Measurements from ENCODE around the gene CCL11. TPM values are rescaled to one million over a fixed set of nuclear protein-coding genes. Genes with fewer than 3 reads are reported as not detected.
"Not testable (repeated sequence)": the region's sequence is repeated elsewhere in the genome, so short reads cannot be mapped to it uniquely, and the experiment has no call there.

The CCL11 gene
- total RNA-seq, 1 experiment from 2014 or later: not detected

GRCh38 chr17:34302636-34303035 is 17.1 kb downstream of the CCL11 start:
- DNase-seq (ENCODE audit: low spot score): no peak
- in situ Hi-C loops (cut with HindIII; ENCODE audit: low sequenced_read_pairs): no loop called here

GRCh38 chr17:34303606-34304005 is 18.1 kb downstream of the CCL11 start:
- DNase-seq (ENCODE audit: low spot score): no peak
- in situ Hi-C loops (cut with HindIII; ENCODE audit: low sequenced_read_pairs): no loop called here

DNA sequence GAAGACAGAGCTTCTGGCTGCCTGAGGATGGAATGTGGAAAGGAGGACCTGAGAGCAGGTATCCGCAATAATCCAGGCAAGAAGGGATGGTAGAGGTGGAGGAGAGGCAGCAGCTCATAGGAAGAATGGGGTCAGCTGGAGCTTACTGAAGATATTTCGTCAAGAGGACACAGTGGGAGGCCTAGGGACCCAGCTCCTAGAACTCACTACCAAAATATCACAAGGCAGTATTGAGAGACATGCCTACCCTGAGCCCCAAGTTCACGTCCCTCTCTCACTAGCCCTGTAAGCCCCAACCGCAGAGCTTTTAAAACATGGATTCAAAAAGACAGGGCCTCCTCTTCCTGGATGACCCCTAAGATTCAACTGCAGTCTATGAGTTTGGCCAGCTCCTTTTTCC is 19.5 kb downstream of the CCL11 start:
- in situ Hi-C loops (cut with HindIII; ENCODE audit: low sequenced_read_pairs): no loop called here
- no peak for DNase-seq (ENCODE audit: low spot score)

DNA sequence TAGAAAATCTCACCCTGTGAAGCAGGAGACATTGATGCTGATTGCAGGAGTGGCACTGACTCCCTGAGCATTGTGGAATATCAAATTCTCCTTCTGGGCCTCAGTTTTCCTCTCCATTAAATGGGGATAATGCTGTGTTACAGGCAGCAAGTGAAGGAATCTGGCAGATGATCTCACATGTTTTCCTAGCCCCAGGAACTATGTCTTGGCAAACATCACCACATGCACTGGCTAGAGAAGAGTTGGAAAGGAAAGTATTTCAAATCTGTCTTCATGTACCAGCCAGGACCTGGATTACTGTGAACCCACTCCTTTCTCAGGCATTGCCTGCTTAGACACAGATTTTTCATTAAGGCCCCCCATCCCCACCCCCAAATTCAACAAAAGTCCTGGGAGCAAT is 20.1 kb downstream of the CCL11 start:
- in situ Hi-C loops (cut with HindIII; ENCODE audit: low sequenced_read_pairs): no loop called here
- DNase-seq (ENCODE audit: low spot score): no peak

DNA sequence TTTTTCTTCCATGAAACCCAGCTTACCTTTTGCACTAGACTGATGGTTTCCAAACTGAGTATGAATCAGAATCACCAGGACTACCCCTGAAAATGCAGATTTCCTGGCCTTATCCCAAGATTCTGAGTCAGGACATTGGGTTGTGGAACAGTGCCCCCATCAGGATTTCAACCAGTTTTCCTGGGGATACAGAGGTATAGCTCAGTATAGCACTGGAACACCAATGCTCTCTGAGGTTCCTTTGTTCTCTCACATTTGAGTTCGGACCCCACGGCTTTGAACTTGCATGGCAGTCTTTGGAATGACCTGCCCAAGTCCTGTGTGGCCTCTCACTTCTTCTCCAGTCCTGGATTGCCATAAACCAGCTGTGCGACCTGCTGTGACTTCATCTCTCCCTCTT is 20.9 kb downstream of the CCL11 start:
- DNase-seq (ENCODE audit: low spot score): no peak
- in situ Hi-C loops (cut with HindIII; ENCODE audit: low sequenced_read_pairs): no loop called here

DNA sequence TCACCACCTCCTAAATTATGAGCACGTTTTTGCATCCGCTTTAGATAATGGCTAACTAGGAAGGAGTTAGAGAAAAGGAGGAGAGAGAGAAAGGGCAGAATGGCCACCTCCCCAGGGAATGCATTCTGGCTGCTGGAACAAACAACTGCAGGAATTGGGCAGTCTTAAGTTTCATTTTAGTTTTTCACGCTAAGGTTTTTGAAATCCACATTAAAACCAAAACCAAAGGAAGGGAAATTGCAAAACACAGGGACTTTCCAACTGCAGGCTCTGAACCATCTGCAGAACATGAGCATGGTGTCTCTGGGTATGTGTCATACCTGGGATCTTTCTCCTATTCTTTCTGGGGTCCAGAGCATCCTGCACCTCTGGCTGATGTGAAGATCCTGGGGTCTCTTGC is 21.6 kb downstream of the CCL11 start:
- no peak for DNase-seq (ENCODE audit: low spot score)
- in situ Hi-C loops (cut with HindIII; ENCODE audit: low sequenced_read_pairs): no loop called here

- in situ Hi-C loops (cut with HindIII; ENCODE audit: low sequenced_read_pairs): no loop called here
- no peak for DNase-seq (ENCODE audit: low spot score)
Observed at GRCh38 chr17:34308371-34308770, 22.8 kb downstream of the CCL11 start.

- in situ Hi-C loops (cut with HindIII; ENCODE audit: low sequenced_read_pairs): no loop called here
Observed at GRCh38 chr17:34311291-34311690, 25.7 kb downstream of the CCL11 start.

DNA sequence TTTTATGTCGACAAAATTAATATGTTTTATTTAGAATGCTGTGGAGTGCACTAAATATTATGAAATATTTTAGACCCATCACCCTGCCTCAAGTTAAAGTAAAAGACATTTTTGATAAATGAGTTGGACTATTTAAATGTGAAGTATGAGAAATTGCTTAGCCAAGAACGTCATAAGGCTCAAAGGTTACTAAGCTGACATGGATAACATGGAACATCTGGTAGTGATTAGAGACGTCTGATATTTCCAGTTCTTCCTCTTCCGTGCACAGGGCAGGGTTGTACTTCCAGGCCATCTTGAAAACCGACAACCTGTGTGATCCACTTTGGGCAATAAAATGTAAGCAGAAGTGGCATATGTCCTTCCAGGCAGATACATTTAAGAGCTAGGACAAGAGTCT is 26.5 kb downstream of the CCL11 start:
- in situ Hi-C loops (cut with HindIII; ENCODE audit: low sequenced_read_pairs): no loop called here
- no peak for DNase-seq (ENCODE audit: low spot score)

More at GRCh38 chr17:34311291-34311690, 25.7 kb downstream of the CCL11 start:
- no peak for DNase-seq (ENCODE audit: low spot score)

GRCh38 chr17:34313164-34313563 is 27.6 kb downstream of the CCL11 start:
- in situ Hi-C loops (cut with HindIII; ENCODE audit: low sequenced_read_pairs): no loop called here
- no peak for DNase-seq (ENCODE audit: low spot score)

DNA sequence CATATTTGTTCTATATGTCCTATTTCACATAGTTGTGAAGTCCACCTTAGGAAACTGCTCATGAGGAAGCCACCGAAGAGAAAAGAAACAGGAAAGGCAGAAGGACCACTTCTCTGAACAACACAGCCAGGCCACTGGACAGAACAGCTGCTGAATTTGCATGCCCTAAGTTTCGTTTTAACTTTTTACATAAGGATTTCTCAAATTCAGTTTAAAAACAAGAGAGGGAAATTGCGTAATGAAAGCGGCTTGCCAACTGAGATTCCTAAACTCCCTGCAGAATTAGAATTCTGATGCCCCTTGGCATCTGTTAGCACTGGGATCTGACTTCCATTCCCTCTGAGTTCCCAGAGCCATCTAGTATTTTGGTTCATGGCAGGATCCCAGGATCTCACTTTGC is 28.7 kb downstream of the CCL11 start:
- in situ Hi-C loops (cut with HindIII; ENCODE audit: low sequenced_read_pairs): no loop called here
- no peak for DNase-seq (ENCODE audit: low spot score)

- DNase-seq (ENCODE audit: low spot score): no peak
- in situ Hi-C loops (cut with HindIII; ENCODE audit: low sequenced_read_pairs): no loop called here
Observed at GRCh38 chr17:34318474-34318873, 32.9 kb downstream of the CCL11 start.

GRCh38 chr17:34319039-34319483 is 33.5 kb downstream of the CCL11 start, which contains the start of gene CCL8:
Gene CCL8 (plus strand): TSS chr17:34319435. CDS start chr17:34319502, 67 bp downstream.
- no peak for DNase-seq (ENCODE audit: low spot score)
- in situ Hi-C loops (cut with HindIII; ENCODE audit: low sequenced_read_pairs): no loop called here

- DNase-seq (ENCODE audit: low spot score): no peak
- in situ Hi-C loops (cut with HindIII; ENCODE audit: low sequenced_read_pairs): no loop called here
Observed at GRCh38 chr17:34321964-34322363, 36.4 kb downstream of the CCL11 start.

DNA sequence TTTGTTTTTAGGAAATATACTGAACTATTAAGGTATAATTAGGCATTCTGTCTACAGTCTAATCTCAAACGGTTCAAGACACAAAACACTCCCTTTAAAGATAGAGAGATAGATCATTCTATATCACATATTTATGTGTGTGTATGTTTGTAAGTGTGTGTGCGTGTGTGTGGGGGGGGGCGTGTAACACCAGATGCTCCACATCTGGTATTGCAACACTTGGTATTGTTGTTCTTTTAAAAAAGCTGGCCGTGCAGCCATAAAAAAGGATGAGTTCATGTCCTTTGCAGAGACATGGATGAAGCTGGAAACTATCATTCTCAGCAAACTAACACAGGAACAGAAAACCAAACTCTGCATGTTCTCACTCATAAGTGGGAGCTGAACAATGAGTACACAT is 42.0 kb downstream of the CCL11 start:
- DNase-seq (ENCODE audit: low spot score); in situ Hi-C loops (cut with HindIII; ENCODE audit: low sequenced_read_pairs): not testable (repeated sequence)

GRCh38 chr17:34337701-34338100 is 52.2 kb downstream of the CCL11 start:
- in situ Hi-C loops (cut with HindIII; ENCODE audit: low sequenced_read_pairs): no loop called here
- DNase-seq (ENCODE audit: low spot score): no peak

Other genes starting within 250 kb of the CCL11 start
- gene CCL2, start 30.5 kb upstream of the CCL11 start, total RNA-seq (2014; rRNA removed; shearing (Covaris generic)): not detected in 2 replicates
- gene CCL7, start 15.5 kb upstream of the CCL11 start, total RNA-seq (2014; rRNA removed; shearing (Covaris generic)): not detected in 2 replicates
- gene CCL8, start 33.7 kb downstream of the CCL11 start, total RNA-seq (2014; rRNA removed; shearing (Covaris generic)): not detected in 2 replicates
- gene CCL13, start 70.7 kb downstream of the CCL11 start, total RNA-seq (2014; rRNA removed; shearing (Covaris generic)): not detected in 2 replicates
- not detected in 2 replicates for gene CCL1, start 77.5 kb downstream of the CCL11 start, total RNA-seq (2014; rRNA removed; shearing (Covaris generic))